HG03064 (cell line): ENCODE measurements around the gene SMOC2.

Source experiments
- ATAC-seq: cut with Tn5 transposase; IDR thresholded peaks from one replicate; pipeline ENCODE4 v1.9.1; 2021; ENCODE audit warnings: low read depth; ENCODE audit not compliant: unreplicated experiment

SMOC2 gene

DNA sequence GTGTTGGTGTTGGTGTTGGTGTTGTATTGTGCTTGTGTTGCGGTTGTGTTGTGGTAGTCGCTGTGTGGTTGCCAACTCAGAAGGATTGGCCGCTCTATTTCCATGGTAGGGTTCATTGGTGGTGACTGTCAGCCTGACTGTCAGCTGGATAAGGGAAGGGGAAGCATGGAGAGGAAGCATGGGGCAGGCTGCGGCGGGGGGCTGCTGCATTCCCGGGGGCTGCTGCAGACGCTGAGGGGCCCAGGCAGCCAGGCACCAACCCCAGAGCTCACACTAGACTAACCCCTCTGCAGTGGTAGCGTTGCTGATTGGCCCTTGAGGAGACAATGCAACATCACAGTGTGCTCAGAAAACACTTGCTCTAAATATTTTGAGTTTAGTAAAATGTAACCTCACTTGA, 199.2 kb downstream of the SMOC2 start:
- no peak for ATAC-seq

DNA sequence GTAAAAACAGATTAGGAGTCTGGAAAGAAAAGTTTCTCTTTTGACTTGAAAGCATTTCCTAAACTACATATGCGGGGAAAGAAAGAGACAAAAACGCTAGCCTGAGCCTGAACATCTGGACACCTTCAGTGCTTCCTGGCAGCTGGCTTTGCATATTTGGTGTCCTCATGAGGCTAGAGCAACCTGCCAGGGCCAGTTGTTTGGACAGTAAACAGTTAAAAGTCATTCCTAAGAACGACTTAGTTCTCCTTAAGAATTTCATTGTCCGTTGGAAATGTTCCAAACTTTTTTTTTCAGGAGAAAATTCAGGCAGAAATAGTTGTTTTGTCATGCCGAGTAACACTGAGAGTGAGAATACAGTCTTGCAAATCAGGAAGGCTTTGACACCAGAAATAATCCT, 199.8 kb downstream of the SMOC2 start:
- no peak for ATAC-seq

DNA sequence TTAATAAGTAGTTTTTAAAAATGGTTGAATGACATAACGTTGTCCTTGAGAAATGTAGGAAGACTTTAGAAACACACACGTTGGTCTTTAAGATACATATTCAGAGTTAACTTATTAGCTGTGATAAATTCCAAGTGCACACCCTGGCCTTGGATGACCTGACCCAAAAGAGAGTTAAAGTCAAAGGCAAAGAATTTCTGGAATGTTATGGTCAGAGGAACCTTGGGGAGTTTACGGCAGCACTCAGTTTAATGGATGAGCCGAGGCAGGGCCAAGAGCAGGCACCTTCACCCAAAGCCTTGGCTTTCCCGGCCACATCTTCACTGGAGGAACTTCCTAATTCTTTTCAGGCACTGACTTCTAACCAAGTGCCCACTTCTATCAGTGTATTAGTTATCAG, 200.5 kb downstream of the SMOC2 start:
- ATAC-seq = no peak

DNA sequence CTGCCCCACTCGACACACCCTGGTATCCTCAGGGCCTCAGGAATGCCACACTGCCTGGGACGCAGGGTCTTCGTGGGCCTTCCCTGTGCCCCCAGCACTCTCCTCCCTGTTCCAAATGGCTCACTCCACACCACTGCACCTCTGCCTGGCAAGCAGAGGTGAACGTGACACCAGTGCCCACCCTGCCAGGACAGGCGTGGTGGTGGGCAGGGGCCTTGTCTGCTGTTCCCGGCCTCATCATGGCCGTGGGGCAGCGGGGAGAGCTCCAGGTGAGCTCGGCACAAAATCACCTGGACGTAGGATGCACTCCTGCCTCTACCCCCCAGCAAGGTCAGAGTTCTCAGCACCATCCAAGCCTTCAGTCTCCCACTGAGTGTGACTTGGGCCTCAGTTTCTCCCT, 202.4 kb downstream of the SMOC2 start:
- no peak for ATAC-seq

DNA sequence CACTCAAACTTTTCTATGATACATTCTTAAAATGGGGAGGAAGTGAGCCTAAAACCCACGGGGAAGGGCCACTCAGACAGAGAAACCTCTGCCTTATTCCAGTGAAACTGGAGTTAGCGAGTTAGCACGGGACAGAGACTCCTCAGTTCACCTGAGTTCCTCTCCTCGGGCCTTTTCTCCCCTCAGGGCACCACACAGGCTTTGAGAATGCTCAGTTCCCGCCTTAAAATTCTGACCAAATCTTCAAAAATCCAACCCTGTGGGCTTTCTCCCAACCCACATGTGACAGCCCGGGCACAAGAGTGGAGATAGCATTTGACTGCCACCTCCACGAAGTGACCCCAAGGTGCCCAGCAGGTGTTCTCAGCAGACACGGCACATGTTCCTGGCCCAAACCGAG, 204.3 kb downstream of the SMOC2 start:
- no peak for ATAC-seq

DNA sequence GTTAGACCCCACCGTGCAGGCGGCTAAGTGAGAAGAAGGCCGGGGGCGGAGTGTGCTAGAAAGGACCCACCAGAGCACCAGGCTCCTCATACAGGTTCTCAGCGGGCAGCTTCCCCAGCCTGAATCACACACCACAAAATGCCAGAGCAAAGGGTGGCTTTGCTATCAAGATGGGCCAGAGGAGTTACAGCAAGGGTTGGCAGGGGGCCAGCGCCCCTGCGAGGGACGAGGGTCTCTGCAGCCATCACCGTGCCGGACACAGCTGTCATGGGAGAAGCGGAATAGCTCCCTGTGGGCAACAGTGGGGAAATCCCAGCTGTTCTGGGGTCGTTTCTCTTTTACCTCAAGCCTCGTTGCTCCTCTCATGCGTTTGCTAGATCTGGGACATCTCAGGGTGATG, 206.3 kb downstream of the SMOC2 start:
- no peak for ATAC-seq

DNA sequence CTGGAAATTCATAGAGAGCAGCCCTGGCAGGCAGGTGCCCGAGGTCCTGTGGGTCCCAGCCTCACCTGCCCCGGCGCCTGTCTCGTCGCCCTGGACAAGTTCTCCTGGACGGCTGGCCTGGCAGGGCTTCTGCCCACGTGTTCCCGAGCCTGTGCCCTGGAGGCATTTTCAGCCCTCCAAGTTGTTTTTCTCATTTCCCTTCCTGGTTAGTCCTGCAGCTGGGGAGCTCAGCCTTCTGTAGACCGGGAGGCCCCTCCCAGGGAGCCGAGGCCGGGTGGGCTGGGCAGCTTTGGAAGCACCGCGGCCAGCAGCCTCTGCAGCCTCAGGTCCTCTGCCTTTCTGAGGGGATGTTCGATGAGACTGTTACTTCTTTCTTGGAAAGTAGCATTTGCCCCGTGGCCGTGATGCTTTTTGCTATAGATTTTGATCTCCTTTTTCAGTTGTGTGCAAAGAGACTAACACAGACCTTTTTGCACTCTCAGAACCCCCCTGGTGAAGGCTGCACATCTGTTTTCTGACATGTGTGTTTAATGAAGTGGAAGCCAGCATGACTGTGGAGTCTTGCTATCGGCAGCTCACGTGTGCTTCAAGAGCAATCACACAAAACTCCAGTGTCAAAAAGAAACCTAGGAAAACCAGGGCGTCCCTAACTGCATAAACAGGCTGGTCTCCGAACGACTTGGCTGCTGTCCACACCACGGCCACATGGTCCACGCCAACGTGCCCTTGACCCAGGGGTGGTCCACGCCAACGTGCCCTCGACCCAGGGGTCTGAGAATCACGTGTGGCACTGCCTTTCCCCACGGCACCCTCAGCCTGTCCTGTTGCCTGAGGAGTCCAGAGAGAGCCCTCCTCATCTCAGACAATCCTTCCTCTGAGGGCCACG, 207.5 kb downstream of the SMOC2 start:
- no peak for ATAC-seq

DNA sequence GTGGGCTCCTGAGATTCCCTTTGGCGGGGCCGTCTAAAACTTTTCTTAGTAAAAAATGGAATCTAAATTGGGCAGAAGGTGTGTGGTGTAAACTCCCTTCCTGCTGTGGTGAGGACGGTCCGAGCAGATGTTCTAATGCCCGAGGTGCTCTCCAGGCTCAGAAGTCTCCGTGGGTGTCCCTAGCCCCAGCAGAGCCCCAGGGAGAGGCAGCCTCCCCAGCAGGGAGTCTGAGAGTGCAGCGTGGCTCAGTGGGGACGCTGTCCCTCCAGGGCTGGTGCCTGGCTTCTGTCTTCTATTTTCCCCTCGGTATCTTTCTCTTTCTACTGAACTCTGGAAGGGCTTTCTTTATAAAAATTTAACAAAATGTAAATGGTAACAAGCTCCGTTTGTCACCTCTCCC, 208.2 kb downstream of the SMOC2 start:
- no peak for ATAC-seq

DNA sequence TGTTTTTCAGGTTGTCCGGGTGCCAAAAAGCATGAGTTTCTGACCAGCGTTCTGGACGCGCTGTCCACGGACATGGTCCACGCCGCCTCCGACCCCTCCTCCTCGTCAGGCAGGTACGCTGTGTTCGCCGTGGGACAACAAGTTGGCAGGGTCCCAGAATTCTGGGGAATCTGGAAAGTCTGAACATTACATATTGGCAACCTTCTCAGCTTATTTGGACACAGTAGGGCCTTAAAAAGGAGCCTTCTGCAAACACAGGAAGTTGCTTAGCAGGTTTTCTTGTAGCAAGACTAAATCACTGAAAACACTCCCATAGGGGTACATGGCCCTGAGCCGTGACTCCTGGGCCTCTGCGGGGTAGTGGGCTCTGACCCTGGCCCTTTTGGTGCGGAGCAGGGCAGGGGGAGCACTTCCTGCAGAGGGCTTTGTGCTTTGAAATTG, 209.7 kb downstream of the SMOC2 start:
- no peak for ATAC-seq

DNA sequence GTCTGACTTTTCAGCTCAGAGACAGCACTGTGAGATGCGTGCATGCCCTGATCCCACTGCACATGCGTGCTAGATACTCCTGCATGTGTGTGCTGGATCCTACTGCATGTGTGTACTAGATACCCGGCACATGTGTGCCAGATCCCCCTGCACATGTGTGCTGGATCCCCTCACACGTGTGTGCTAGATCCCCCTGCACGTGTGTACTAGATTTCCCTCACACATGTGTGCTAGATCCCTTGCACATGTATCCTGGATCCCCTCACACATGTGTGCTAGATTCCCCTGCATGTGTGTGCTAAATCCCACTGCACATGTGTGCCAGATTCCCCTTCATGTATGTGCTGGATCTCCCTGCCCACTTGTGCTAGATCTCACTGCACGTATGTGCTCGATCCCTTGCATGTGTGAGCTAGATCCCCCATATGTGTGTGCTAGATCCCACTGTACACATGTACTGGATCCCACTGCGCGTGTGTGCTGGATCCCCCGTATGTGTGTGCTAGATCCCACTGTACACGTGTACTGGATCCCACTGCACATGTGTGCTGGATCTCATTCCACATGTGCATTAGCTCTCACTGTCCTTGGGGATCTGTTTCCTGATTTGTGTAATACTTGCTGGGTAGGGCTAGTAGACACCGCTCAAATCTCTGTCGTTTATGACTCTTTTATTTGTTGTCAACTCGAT, 214.6 kb downstream of the SMOC2 start:
- ATAC-seq = no peak

DNA sequence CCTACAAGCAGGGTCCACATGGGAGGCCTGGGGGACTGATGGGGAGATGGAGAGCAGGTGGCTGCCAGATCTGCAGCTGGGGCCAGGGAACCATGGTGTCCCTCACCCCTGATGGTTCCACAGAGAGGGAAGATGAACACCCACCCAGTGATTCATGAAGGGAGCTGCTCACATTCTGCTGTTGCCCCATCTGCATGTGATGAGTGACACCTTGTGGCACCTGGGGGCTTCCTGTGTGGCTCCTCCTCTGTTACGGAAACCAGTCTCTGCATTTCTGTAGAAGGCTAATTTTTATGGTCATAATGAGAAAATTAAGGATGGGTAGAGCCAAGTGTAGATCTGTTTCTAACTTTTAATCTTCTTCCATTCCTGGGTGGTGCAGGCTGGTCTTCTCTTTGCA, 217.1 kb downstream of the SMOC2 start:
- no peak for ATAC-seq

DNA sequence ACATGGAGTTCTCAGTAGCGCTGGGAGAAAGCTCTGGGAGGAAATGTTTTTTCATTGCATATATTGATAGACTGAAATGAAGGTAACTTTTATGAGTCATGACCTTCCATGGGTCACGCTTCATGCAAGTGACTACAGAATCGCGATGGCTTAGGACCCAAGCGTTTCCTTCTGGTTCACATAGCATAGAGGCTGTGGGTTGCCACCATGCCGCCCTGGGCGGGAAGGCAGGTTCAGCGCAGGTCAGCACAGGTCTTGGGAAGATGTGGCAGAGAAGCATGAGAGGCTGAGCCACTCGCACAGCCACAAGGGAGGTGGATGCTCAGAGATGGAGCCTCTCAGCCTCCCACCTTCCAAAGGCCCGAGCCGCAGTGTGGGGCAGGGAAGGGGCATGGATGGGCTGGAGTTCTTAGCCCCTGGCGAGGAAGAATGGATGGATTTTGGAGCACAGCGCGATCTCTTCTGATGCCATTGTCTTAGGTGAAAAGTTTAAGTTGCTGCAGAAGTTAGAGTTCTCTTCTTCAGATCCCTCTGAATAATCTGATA, 219.5 kb downstream of the SMOC2 start:
- no peak for ATAC-seq

DNA sequence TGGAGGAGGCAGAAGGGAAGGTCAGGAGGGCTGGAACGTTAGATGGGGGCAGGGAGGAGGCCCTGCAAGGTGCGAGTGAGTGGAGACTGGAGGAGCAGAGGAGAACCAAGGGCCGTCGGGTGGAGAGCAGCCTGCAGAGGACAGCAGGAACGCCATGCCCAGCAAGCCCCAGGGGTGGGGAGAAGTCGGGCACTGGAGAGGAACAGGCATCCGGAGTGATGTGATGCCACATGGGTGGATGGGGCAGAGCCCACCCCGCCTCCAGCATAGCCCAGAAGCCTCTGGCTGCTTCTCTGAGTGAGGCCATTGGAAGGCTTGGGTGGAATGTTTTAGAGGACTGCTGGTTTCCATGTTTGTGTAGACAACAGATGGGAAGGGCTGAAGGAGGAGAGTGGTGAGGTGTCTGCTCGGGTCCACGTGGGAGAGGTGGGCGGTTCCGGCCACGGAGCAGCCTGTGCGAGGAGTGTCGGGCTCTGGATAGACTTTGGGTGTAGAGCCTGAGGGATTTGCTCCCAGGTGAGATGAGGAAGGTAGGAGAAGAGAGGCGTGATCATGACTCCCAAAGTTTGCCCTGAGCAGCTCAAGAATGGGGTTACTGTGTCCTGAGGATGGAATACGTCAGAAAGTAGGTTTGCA, 221.4 kb downstream of the SMOC2 start:
- no peak for ATAC-seq

DNA sequence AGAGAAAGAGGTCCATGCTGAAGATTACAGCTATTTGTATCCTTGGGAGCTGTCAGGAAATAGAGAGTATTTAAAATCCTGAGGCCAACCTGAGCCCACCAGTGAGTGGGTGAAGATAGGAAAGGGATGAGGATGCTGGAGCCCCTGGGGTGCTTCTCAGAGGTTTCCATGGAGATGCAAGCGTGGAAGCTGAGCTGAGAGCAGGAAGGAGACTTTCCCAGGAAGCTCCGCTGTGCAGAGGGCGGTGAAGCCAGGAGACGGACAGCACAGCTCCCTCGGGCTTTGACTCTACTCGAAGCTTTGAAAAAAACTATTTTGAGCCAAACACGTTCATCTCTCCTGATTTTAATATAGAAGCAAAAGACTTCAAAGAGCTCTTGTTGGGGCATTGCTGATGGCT, 222.1 kb downstream of the SMOC2 start:
- ATAC-seq = no peak

DNA sequence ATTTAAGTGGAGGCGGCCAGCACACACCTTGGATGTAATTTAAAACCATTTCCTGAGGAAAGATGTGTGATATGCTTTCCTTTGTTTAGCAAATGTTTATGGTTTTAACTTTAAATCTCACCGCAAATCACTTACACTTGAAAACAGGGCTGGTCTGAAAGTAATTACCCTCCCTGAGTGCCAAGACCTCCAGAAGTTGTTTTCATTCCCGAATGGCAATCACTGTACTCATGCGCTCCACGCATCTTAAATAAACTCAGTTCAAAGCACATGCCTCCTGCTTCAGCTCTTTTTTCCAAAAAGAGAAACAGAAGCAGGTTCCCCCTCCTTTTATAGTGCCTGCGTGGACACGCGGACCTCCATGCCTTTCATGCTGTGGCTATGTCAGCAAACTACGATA, 224.0 kb downstream of the SMOC2 start:
- ATAC-seq = no peak

DNA sequence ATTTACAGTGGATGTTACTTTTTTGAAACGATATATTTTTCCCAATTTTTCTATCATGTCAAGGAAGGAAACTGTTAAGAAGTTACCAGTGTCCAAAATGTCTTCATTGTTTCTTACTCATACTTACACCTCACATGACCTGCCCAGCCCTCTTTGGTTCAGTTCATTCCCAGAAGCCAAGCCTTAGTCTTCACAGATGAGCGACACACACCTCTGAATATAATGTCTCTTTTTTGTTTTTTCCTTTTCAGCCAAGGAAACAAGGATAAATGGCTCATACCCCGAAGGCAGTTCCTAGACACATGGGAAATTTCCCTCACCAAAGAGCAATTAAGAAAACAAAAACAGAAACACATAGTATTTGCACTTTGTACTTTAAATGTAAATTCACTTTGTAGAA, 225.2 kb downstream of the SMOC2 start:
- no peak for ATAC-seq

DNA sequence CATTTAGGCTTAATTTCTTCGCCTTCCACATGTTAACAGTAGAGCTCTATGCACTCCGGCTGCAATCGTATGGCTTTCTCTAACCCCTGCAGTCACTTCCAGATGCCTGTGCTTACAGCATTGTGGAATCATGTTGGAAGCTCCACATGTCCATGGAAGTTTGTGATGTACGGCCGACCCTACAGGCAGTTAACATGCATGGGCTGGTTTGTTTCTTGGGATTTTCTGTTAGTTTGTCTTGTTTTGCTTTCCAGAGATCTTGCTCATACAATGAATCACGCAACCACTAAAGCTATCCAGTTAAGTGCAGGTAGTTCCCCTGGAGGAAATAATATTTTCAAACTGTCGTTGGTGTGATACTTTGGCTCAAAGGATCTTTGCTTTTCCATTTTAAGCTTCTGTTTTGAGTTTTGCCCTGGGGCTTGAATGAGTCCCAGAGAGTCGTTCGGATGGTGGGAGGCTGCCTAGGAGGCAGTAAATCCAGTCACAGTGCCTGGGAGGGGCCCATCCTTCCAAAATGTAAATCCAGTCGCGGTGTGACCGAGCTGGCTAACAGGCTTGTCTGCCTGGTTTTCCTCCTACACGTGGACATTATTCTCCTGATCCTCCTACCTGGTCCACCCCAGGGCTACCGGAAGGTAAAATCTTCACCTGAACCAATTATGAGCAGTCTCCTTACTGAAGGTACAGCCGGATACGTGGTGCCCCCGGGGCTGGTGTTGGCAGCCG, 225.9 kb downstream of the SMOC2 start:
- no peak for ATAC-seq

DNA sequence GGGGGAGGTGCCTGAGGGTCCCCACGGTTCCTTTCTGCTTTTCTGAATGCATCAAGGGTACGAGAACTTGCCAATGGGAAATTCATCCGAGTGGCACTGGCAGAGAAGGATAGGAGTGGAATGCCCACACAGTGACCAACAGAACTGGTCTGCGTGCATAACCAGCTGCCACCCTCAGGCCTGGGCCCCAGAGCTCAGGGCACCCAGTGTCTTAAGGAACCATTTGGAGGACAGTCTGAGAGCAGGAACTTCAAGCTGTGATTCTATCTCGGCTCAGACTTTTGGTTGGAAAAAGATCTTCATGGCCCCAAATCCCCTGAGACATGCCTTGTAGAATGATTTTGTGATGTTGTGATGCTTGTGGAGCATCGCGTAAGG, 226.4 kb downstream of the SMOC2 start:
- ATAC-seq = no peak

DNA sequence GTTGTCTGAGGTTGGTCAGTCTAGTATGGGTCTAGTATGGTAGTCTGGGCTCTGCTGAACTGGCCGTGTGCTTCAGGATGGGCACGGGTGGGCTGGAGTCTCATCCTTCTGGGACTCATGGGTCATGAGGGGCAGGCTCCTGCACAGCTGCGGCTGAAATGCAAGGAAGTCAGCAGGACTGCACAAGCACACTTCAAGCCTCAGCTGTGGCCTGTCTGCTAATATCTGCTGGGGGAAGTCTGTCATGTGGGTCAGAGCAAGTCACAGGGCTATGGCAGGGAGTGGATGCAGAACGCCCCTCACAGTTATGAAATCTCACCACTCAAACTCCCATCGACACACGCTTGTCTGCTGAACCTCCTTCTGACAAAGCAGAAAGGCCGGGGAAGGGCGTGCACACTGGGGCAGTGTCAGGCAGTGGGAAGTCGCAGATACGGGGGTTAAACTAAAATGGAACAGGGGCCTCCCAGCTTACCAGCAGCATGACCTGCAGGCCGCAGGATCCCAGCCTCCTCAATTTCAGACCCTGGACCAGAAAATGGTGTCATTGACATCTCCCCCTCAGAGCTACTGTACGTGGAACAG, 229.5 kb downstream of the SMOC2 start:
- no peak for ATAC-seq
